ENCODE measurements around the gene COASY.

GRCh38 chr17:42563950-42564349 lies 2.0 kb downstream of the COASY start:
- no peak for TF ChIP-seq POLR2A (IDR thresholded peaks at IDR 0.05)
- TF ChIP-seq, protein P1, sequence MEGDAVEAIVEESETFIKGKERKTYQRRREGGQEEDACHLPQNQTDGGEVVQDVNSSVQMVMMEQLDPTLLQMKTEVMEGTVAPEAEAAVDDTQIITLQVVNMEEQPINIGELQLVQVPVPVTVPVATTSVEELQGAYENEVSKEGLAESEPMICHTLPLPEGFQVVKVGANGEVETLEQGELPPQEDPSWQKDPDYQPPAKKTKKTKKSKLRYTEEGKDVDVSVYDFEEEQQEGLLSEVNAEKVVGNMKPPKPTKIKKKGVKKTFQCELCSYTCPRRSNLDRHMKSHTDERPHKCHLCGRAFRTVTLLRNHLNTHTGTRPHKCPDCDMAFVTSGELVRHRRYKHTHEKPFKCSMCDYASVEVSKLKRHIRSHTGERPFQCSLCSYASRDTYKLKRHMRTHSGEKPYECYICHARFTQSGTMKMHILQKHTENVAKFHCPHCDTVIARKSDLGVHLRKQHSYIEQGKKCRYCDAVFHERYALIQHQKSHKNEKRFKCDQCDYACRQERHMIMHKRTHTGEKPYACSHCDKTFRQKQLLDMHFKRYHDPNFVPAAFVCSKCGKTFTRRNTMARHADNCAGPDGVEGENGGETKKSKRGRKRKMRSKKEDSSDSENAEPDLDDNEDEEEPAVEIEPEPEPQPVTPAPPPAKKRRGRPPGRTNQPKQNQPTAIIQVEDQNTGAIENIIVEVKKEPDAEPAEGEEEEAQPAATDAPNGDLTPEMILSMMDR (IDR thresholded peaks at IDR 0.05), result no peak

Measured in prostate gland (tissue), 2 donors.